Smooth muscle cell (in vitro differentiated cells): ENCODE measurements around the gene DUSP16. TPM values are rescaled to one million over a fixed set of nuclear protein-coding genes. Genes with fewer than 3 reads are reported as not detected.

Source experiments
- DNase-seq: peaks from one replicate; lab custom pipeline; 2025; ENCODE audit not compliant: unreplicated experiment; lab: John Stamatoyannopoulos, UW
- H2AFZ ChIP-seq: fragments of 200-600 bp; sonication (generic); 2 replicates; pipeline ENCODE4 v1.6.0; 2016; ENCODE audit warnings: antibody characterized with exemption, low read depth, mild to moderate bottlenecking
- H3F3A ChIP-seq: fragments of 200-600 bp; sonication (generic); 2 replicates; pipeline ENCODE4 v1.6.0; 2017; ENCODE audit warnings: antibody characterized with exemption, low read depth
- H3K27ac ChIP-seq: fragments of 200-600 bp; sonication (generic); 2 replicates; pipeline ENCODE4 v1.5.1; 2016; ENCODE audit warnings: low read depth, mild to moderate bottlenecking
- H3K27me3 ChIP-seq: fragments of 200-600 bp; sonication (generic); 2 replicates; pipeline ENCODE4 v1.6.1; 2016; ENCODE audit warnings: low read depth, mild to moderate bottlenecking
- H3K36me3 ChIP-seq: fragments of 200-600 bp; sonication (generic); 2 replicates; pipeline ENCODE4 v1.5.1; 2016; ENCODE audit warnings: low read depth
- H3K4me1 ChIP-seq: fragments of 200-600 bp; sonication (generic); 2 replicates; pipeline ENCODE4 v1.5.1; 2016; ENCODE audit warnings: low read depth
- H3K4me2 ChIP-seq: fragments of 200-600 bp; sonication (generic); 2 replicates; pipeline ENCODE4 v1.6.0; 2016; ENCODE audit warnings: mild to moderate bottlenecking
- H3K4me3 ChIP-seq: fragments of 200-600 bp; sonication (generic); 2 replicates; pipeline ENCODE4 v1.5.1; 2016; ENCODE audit warnings: mild to moderate bottlenecking
- H3K79me2 ChIP-seq: fragments of 200-600 bp; sonication (generic); 2 replicates; pipeline ENCODE4 v1.6.0; 2016; ENCODE audit warnings: low read depth, mild to moderate bottlenecking
- H3K9ac ChIP-seq: fragments of 200-600 bp; sonication (generic); 2 replicates; pipeline ENCODE4 v1.6.0; 2016; ENCODE audit warnings: low read depth
- H3K9me3 ChIP-seq: fragments of 200-600 bp; sonication (generic); replicated peaks from 2 replicates; pipeline ENCODE4 v1.5.1; 2016; ENCODE audit warnings: low read depth
- H4K20me1 ChIP-seq: fragments of 200-600 bp; sonication (generic); 2 replicates; pipeline ENCODE4 v1.6.0; 2016; ENCODE audit warnings: low read depth
- CTCF ChIP-seq: fragments of 200-600 bp; sonication (generic); IDR thresholded peaks from 2 replicates; pipeline ENCODE4 v1.5.1; 2017; ENCODE audit warnings: borderline replicate concordance, mild to moderate bottlenecking, antibody characterized with exemption; ENCODE audit not compliant: insufficient read depth, poor library complexity, severe bottlenecking
- WGBS: methylation state at CpG from one replicate; pipeline ENCODE4 v1.1.7; 2016; ENCODE audit warnings: low lambda C conversion rate; 5-methylcytosine and 5-hydroxymethylcytosine counted together
- polyA plus RNA-seq: library from polyadenylated mRNA; unstranded; fragments of >200 nt; fragmentation: Nextera tagmentation; extraction: Ambion mirVana; gene quantifications from 2 replicates; pipeline ENCODE4 v1.2.1, GENCODE V29; 2016
- total RNA-seq: library from RNA; depleted of rRNA; stranded (reverse); fragments of >200 nt; gene quantifications from 2 replicates; pipeline ENCODE4 v1.2.3, GENCODE V29; 2014

The DUSP16 gene
- total and polyA plus RNA-seq, 2 experiments from 2014 or later, result 1.2 to 10.8 TPM

GRCh38 chr12:12439636-12440035 lies 123.0 kb downstream of the DUSP16 start:
- WGBS, result 80% methylated on average over 6 of the region's 6 CpGs
- Histone ChIP-seq H3K9ac (no peak overlapping the region), H3K4me3 (no peak overlapping the region), H3K36me3 (no peaks in the 10 kb centered on the region), H3K27ac (no peak overlapping the region), H3K4me1 (peaks cover 5% of the 10 kb centered on the region), H2AFZ (no peak overlapping the region), H3F3A (peaks cover 15% of the 10 kb centered on the region), H3K27me3 (no peaks in the 10 kb centered on the region), H3K9me3 (no peaks in the 10 kb centered on the region), H3K4me2 (no peak overlapping the region), H3K79me2 (no peaks in the 10 kb centered on the region), H4K20me1 (peaks cover 7% of the 10 kb centered on the region)
- no peak for TF ChIP-seq CTCF
- no peak for DNase-seq

GRCh38 chr12:12436831-12437345 lies 125.8 kb downstream of the DUSP16 start:
- no peak overlapping the region for H3K27ac ChIP-seq
- no peak for TF ChIP-seq CTCF
- 100% methylated on average over 2 of the region's 2 CpGs for WGBS

GRCh38 chr12:12433203-12433731 lies 129.4 kb downstream of the DUSP16 start:
- H3K4me3 ChIP-seq, result no peak overlapping the region
- no peak overlapping the region for H3K9ac ChIP-seq
- no peaks in the 10 kb centered on the region for H3F3A ChIP-seq
- H3K4me2 ChIP-seq, result no peak overlapping the region
- 98% methylated on average over 4 of the region's 4 CpGs for WGBS
- H3K27me3 ChIP-seq, result no peaks in the 10 kb centered on the region
- DNase-seq, result no peak
- no peaks in the 10 kb centered on the region for H3K36me3 ChIP-seq
- H3K27ac ChIP-seq, result no peak overlapping the region
- no peak overlapping the region for H2AFZ ChIP-seq
- H3K79me2 ChIP-seq, result no peaks in the 10 kb centered on the region
- no peaks in the 10 kb centered on the region for H3K9me3 ChIP-seq
- H3K4me1 ChIP-seq, result no peaks in the 10 kb centered on the region
- no peak for TF ChIP-seq CTCF
- H4K20me1 ChIP-seq, result no peaks in the 10 kb centered on the region

More at GRCh38 chr12:12436831-12437345, 125.8 kb downstream of the DUSP16 start:
- no peaks in the 10 kb centered on the region for H3K27me3 ChIP-seq
- H3F3A ChIP-seq, result peaks cover 11% of the 10 kb centered on the region
- H3K79me2 ChIP-seq, result no peaks in the 10 kb centered on the region
- no peaks in the 10 kb centered on the region for H3K9me3 ChIP-seq
- H3K4me3 ChIP-seq, result no peak overlapping the region
- no peak overlapping the region for H3K4me2 ChIP-seq
- no peak overlapping the region for H3K9ac ChIP-seq
- no peak overlapping the region for H2AFZ ChIP-seq
- no peaks in the 10 kb centered on the region for H3K36me3 ChIP-seq
- peaks cover 5% of the 10 kb centered on the region for H4K20me1 ChIP-seq
- DNase-seq, result no peak
- H3K4me1 ChIP-seq, result peaks cover 2% of the 10 kb centered on the region

GRCh38 chr12:12432364-12432763 lies 130.3 kb downstream of the DUSP16 start:
- Histone ChIP-seq H3K4me1 (no peaks in the 10 kb centered on the region), H3K4me2 (no peak overlapping the region), H4K20me1 (no peaks in the 10 kb centered on the region), H2AFZ (no peak overlapping the region), H3K36me3 (no peaks in the 10 kb centered on the region), H3K27me3 (no peaks in the 10 kb centered on the region), H3K9me3 (no peaks in the 10 kb centered on the region), H3K27ac (no peak overlapping the region), H3K9ac (no peak overlapping the region), H3K4me3 (no peak overlapping the region), H3K79me2 (no peaks in the 10 kb centered on the region), H3F3A (no peaks in the 10 kb centered on the region)
- TF ChIP-seq CTCF, result no peak
- no peak for DNase-seq
